HepG2 (cell line): ENCODE measurements around the gene TMEM183A. TPM values are rescaled to one million over a fixed set of nuclear protein-coding genes. Genes with fewer than 3 reads are reported as not detected.

ENCODE experiments used
- NCOR1 ChIP-seq: fragments of 200-600 bp; sonication (generic); IDR thresholded peaks from 2 replicates; pipeline ENCODE4 v1.7.0; 2017; ENCODE audit warnings: antibody characterized with exemption, low read length, borderline replicate concordance
- ZFP36L1 ChIP-seq: sonication (generic); formaldehyde crosslinking; IDR thresholded peaks from 2 replicates; pipeline ENCODE4 v1.8.0; 2022; ENCODE audit warnings: mild to moderate bottlenecking, missing genetic modification reagents, moderate library complexity
- ZKSCAN1 ChIP-seq: fragments of 150-350 bp; IDR thresholded peaks from 2 replicates; pipeline ENCODE4 v1.6.1; 2014; ENCODE audit warnings: low read length
- ZNF230 ChIP-seq: sonication (generic); formaldehyde crosslinking; IDR thresholded peaks from 2 replicates; pipeline ENCODE4 v1.4.0; 2020; ENCODE audit warnings: mild to moderate bottlenecking, missing genetic modification reagents
- ZNF235 ChIP-seq: sonication (generic); formaldehyde crosslinking; IDR thresholded peaks from 2 replicates; pipeline ENCODE4 v1.8.1; 2023; ENCODE audit warnings: mild to moderate bottlenecking, missing genetic modification reagents, borderline replicate concordance
- ZNF333 ChIP-seq: sonication (generic); formaldehyde crosslinking; IDR thresholded peaks from 2 replicates; pipeline ENCODE4 v1.4.0; 2020; ENCODE audit warnings: mild to moderate bottlenecking, missing genetic modification reagents, borderline replicate concordance
- polyA plus RNA-seq, 8 experiments: library from polyadenylated mRNA; depleted of rRNA in 3 of 8; stranded (reverse) in 7 of 8; unstranded in 1 of 8; fragments of >200 nt; fragmentation: Illumina TruSeq in 4 of 8; extraction: Trizol in 4 of 8; gene quantifications; 2 replicates each; pipeline versions ENCODE4 v1.2.1 to v1.2.3, GENCODE V29; 2011 to 2016; ENCODE audit warnings: low read depth in 4 of 8, missing spikeins in 1 of 8, mixed read lengths in 1 of 8; ENCODE audit not compliant: insufficient read depth in 1 of 8
- total RNA-seq, 5 experiments: library from RNA; depleted of rRNA; stranded (reverse); fragments of >200 nt; fragmentation: Illumina TruSeq; extraction: Trizol; gene quantifications; 2 replicates each; pipeline ENCODE4 v1.2.3, GENCODE V29; 2016; ENCODE audit warnings: low read depth in 1 of 5
- TF ChIP-seq, protein P1 (sequence below): sonication (generic); formaldehyde crosslinking; IDR thresholded peaks from 2 replicates; pipeline ENCODE4 v1.4.0; 2020; ENCODE audit warnings: mild to moderate bottlenecking, missing genetic modification reagents, borderline replicate concordance
- TF ChIP-seq, protein P2 (sequence below): sonication (generic); formaldehyde crosslinking; IDR thresholded peaks from 2 replicates; pipeline ENCODE4 v1.4.0; 2020; ENCODE audit warnings: missing genetic modification reagents, mild to moderate bottlenecking, borderline replicate concordance
- TF ChIP-seq, protein P3 (sequence below): sonication (generic); formaldehyde crosslinking; conservative IDR thresholded peaks from 2 replicates; pipeline ENCODE4 v1.8.0; 2022; ENCODE audit warnings: missing genetic modification reagents
- TF ChIP-seq, protein P4 (sequence below): sonication (generic); formaldehyde crosslinking; IDR thresholded peaks from 2 replicates; pipeline ENCODE4 v1.8.0; 2022; ENCODE audit warnings: mild to moderate bottlenecking, missing genetic modification reagents, borderline replicate concordance
- TF ChIP-seq, protein P5 (sequence below): sonication (generic); formaldehyde crosslinking; IDR thresholded peaks from 2 replicates; pipeline ENCODE4 v1.8.1; 2023; ENCODE audit warnings: mild to moderate bottlenecking, inconsistent platforms, moderate library complexity, missing genetic modification reagents, borderline replicate concordance

Gene TMEM183A
- total and polyA plus RNA-seq, 2 of the 13 experiments (the other 11 are each of a cell fraction or from before 2014, with no cell fraction given), result 59.7 to 82.0 TPM

DNA sequence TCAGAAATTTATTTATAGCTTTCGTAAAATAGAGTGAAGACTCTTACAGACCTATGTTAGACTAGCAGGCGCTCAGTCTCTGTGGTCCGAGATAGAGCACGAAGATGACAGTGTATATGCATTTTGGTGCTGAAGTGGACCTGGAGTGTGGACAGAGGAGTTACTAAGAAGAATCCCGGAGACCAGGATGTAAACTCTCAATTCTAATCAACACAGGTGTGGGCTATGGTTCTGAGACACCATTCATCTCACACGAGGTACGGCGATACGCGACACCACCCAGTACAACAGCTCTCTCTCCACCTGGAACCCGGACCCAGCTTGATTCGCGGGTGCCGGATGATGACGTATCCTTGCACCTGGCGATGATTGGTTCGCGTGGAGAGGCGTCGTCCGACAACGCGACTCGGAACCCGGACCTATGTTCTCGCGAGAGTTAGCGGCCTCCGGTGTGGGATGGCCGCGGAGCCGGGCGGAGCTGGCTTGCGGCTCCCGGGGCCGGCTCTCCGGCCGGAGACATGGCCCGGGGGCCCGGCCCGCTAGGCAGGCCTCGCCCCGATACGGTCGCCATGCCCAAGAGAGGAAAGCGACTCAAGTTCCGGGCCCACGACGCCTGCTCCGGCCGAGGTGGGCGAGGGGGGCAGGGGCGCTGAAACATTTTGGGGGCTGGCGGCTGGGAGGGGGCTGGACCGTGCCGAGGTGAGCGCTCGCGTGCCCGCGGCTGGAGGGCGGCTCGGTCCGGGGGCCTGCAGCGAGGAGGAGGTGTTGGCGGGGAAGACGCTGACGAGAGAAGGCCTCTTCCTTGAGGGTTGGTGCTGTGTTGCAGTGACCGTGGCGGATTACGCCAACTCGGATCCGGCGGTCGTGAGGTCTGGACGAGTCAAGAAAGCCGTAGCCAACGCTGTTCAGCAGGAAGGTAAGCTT lies at the start of gene TMEM183A (continued):
- TF ChIP-seq, protein P1, sequence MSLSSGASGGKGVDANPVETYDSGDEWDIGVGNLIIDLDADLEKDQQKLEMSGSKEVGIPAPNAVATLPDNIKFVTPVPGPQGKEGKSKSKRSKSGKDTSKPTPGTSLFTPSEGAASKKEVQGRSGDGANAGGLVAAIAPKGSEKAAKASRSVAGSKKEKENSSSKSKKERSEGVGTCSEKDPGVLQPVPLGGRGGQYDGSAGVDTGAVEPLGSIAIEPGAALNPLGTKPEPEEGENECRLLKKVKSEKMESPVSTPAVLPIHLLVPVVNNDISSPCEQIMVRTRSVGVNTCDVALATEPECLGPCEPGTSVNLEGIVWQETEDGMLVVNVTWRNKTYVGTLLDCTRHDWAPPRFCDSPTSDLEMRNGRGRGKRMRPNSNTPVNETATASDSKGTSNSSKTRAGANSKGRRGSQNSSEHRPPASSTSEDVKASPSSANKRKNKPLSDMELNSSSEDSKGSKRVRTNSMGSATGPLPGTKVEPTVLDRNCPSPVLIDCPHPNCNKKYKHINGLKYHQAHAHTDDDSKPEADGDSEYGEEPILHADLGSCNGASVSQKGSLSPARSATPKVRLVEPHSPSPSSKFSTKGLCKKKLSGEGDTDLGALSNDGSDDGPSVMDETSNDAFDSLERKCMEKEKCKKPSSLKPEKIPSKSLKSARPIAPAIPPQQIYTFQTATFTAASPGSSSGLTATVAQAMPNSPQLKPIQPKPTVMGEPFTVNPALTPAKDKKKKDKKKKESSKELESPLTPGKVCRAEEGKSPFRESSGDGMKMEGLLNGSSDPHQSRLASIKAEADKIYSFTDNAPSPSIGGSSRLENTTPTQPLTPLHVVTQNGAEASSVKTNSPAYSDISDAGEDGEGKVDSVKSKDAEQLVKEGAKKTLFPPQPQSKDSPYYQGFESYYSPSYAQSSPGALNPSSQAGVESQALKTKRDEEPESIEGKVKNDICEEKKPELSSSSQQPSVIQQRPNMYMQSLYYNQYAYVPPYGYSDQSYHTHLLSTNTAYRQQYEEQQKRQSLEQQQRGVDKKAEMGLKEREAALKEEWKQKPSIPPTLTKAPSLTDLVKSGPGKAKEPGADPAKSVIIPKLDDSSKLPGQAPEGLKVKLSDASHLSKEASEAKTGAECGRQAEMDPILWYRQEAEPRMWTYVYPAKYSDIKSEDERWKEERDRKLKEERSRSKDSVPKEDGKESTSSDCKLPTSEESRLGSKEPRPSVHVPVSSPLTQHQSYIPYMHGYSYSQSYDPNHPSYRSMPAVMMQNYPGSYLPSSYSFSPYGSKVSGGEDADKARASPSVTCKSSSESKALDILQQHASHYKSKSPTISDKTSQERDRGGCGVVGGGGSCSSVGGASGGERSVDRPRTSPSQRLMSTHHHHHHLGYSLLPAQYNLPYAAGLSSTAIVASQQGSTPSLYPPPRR, result peak; percentile 38; the same call in 1 of the 2 replicates
- TF ChIP-seq ZNF333 (CRISPR knock-in tag) (no peak), ZNF235 (CRISPR knock-in tag) (peak; percentile 24; the same call in 1 of the 2 replicates), NCOR1 (no peak), ZKSCAN1 (no peak), ZNF230 (CRISPR knock-in tag) (peak; percentile 67; the same call in 1 of the 2 replicates), ZFP36L1 (CRISPR knock-in tag) (no peak)
- TF ChIP-seq, protein P2, sequence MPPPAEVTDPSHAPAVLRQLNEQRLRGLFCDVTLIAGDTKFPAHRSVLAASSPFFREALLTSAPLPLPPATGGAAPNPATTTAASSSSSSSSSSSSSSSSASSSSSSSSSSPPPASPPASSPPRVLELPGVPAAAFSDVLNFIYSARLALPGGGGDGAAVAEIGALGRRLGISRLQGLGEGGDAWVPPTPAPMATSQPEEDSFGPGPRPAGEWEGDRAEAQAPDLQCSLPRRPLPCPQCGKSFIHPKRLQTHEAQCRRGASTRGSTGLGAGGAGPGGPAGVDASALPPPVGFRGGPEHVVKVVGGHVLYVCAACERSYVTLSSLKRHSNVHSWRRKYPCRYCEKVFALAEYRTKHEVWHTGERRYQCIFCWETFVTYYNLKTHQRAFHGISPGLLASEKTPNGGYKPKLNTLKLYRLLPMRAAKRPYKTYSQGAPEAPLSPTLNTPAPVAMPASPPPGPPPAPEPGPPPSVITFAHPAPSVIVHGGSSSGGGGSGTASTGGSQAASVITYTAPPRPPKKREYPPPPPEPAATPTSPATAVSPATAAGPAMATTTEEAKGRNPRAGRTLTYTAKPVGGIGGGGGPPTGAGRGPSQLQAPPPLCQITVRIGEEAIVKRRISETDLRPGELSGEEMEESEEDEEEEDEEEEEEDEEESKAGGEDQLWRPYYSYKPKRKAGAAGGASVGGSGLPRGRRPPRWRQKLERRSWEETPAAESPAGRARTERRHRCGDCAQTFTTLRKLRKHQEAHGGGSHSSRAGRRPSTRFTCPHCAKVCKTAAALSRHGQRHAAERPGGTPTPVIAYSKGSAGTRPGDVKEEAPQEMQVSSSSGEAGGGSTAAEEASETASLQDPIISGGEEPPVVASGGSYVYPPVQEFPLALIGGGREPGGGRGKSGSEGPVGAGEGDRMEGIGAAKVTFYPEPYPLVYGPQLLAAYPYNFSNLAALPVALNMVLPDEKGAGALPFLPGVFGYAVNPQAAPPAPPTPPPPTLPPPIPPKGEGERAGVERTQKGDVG (CRISPR knock-in tag), result no peak
- TF ChIP-seq, protein P3, sequence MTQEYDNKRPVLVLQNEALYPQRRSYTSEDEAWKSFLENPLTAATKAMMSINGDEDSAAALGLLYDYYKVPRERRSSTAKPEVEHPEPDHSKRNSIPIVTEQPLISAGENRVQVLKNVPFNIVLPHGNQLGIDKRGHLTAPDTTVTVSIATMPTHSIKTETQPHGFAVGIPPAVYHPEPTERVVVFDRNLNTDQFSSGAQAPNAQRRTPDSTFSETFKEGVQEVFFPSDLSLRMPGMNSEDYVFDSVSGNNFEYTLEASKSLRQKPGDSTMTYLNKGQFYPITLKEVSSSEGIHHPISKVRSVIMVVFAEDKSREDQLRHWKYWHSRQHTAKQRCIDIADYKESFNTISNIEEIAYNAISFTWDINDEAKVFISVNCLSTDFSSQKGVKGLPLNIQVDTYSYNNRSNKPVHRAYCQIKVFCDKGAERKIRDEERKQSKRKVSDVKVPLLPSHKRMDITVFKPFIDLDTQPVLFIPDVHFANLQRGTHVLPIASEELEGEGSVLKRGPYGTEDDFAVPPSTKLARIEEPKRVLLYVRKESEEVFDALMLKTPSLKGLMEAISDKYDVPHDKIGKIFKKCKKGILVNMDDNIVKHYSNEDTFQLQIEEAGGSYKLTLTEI (CRISPR knock-in tag), result no peak
- TF ChIP-seq, protein P4, sequence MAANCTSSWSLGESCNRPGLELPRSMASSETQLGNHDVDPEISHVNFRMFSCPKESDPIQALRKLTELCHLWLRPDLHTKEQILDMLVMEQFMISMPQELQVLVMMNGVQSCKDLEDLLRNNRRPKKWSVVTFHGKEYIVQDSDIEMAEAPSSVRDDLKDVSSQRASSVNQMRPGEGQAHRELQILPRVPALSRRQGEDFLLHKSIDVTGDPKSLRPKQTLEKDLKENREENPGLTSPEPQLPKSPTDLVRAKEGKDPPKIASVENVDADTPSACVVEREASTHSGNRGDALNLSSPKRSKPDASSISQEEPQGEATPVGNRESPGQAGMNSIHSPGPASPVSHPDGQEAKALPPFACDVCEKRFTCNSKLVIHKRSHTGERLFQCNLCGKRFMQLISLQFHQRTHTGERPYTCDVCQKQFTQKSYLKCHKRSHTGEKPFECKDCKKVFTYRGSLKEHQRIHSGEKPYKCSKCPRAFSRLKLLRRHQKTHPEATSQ (CRISPR knock-in tag), result 0 out of 2 replicates have a peak, but pooled peaks have one; percentile 63
- TF ChIP-seq, protein P5, sequence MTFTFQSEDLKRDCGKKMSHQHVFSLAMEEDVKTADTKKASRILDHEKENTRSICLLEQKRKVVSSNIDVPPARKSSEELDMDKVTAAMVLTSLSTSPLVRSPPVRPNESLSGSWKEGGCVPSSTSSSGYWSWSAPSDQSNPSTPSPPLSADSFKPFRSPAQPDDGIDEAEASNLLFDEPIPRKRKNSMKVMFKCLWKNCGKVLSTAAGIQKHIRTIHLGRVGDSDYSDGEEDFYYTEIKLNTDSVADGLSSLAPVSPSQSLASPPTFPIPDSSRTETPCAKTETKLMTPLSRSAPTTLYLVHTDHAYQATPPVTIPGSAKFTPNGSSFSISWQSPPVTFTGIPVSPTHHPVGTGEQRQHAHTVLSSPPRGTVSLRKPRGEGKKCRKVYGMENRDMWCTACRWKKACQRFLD (CRISPR knock-in tag), result no peak
